Activated CD4-positive, CD25-positive, alpha-beta regulatory T cell treated with anti-CD3 and anti-CD28 coated beads, Interleukin-2, amount 50 U/mL, for 16 hours (primary cell): ENCODE data around the gene OR13J1.

ENCODE experiments used
- DNase-seq: peaks from one replicate; pipeline ENCODE4 v3.0.0-alpha.2; 2020; ENCODE audit warnings: low read depth, low spot score

The OR13J1 gene

GRCh38 chr9:35834260-35835215, 35.7 kb downstream of the OR13J1 start:
- no peak for DNase-seq

GRCh38 chr9:35832814-35833213, 37.4 kb downstream of the OR13J1 start:
- DNase-seq, result no peak

GRCh38 chr9:35831040-35831439, 39.2 kb downstream of the OR13J1 start:
- DNase-seq, result no peak

GRCh38 chr9:35829764-35830096, 40.5 kb downstream of the OR13J1 start:
- no peak for DNase-seq

- peak; percentile 85 for DNase-seq
Observed at GRCh38 chr9:35829084-35829763, 41.0 kb downstream of the OR13J1 start, which contains the start of gene TMEM8B. Gene TMEM8B, plus strand, starts transcription at chr9:35829228. Its CDS starts 220 bp downstream, at chr9:35829448.

- DNase-seq, result no peak
Observed at GRCh38 chr9:35828716-35829083, 41.5 kb downstream of the OR13J1 start, which contains the start of gene FAM221B. Gene FAM221B, minus strand, starts transcription at chr9:35828732. Its CDS starts 2,571 bp downstream, at chr9:35826161.

- DNase-seq, result no peak
Observed at GRCh38 chr9:35827486-35827885, 42.7 kb downstream of the OR13J1 start.

- peak; percentile 15 for DNase-seq
Observed at GRCh38 chr9:35826071-35826701, 44.0 kb downstream of the OR13J1 start.

GRCh38 chr9:35822926-35823325, 47.3 kb downstream of the OR13J1 start:
- no peak for DNase-seq

- no peak for DNase-seq
Observed at GRCh38 chr9:35820076-35820475, 50.1 kb downstream of the OR13J1 start.
